HEK293T (cell line): ENCODE measurements around the gene ESD.

Experiments used
- BHLHE40 ChIP-seq: fragments of 450-650 bp; IDR thresholded peaks from 2 replicates; pipeline ENCODE4 v1.6.1; 2016; ENCODE audit warnings: mild to moderate bottlenecking, moderate library complexity, borderline replicate concordance
- FOXA1 ChIP-seq: fragments of 450-650 bp; IDR thresholded peaks from 2 replicates; pipeline ENCODE4 v1.6.1; 2016; ENCODE audit warnings: mild to moderate bottlenecking
- FOXK2 ChIP-seq: fragments of 450-650 bp; IDR thresholded peaks from 2 replicates; pipeline ENCODE4 v1.6.1; 2016; ENCODE audit warnings: mild to moderate bottlenecking
- FOXM1 ChIP-seq: fragments of 450-650 bp; IDR thresholded peaks from 2 replicates; pipeline ENCODE4 v1.6.1; 2017; ENCODE audit warnings: mild to moderate bottlenecking, borderline replicate concordance
- HDGF ChIP-seq: fragments of 450-650 bp; IDR thresholded peaks from 2 replicates; pipeline ENCODE4 v1.6.1; 2017; ENCODE audit warnings: antibody characterized with exemption, borderline replicate concordance
- L3MBTL2 ChIP-seq: fragments of 450-650 bp; conservative IDR thresholded peaks from 2 replicates; pipeline ENCODE4 v1.6.1; 2016; ENCODE audit warnings: mild to moderate bottlenecking
- LEF1 ChIP-seq: fragments of 450-650 bp; IDR thresholded peaks from 2 replicates; pipeline ENCODE4 v1.6.1; 2017; ENCODE audit warnings: mild to moderate bottlenecking, borderline replicate concordance
- NFRKB ChIP-seq: fragments of 450-650 bp; IDR thresholded peaks from 2 replicates; pipeline ENCODE4 v1.6.1; 2016; ENCODE audit warnings: mild to moderate bottlenecking, moderate library complexity
- SP1 ChIP-seq: fragments of 450-650 bp; IDR thresholded peaks from 2 replicates; pipeline ENCODE4 v1.6.1; 2017
- SUZ12 ChIP-seq: fragments of 450-650 bp; IDR thresholded peaks from 2 replicates; pipeline ENCODE4 v1.6.1; 2016; ENCODE audit warnings: mild to moderate bottlenecking
- TARDBP ChIP-seq: fragments of 450-650 bp; IDR thresholded peaks from 2 replicates; pipeline ENCODE4 v1.6.1; 2016
- ZNF384 ChIP-seq: fragments of 450-650 bp; IDR thresholded peaks from 2 replicates; pipeline ENCODE4 v1.6.1; 2016

DNA sequence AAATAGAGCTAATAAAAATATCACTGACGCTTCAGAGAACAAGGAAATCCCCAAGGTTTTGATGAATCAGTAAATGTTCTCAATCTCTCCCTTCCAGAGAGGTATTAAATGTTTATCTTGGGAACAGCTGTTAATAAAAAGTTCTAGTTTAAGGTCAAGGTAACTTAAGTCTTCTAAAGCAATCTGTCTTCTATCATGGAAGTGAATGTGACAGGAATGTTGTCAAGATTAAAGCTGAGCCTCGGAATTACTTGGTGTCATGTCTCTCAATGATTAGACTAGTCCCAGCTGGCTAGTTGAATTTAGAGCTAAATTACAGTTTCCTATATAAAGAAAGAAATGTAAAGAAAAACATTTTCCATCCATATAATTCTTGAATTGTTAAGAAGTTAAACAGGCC lies 23.4 kb downstream of the ESD start:
- TF ChIP-seq BHLHE40 (no peak), SP1 (no peak), NFRKB (no peak), SUZ12 (no peak), L3MBTL2 (no peak), LEF1 (no peak), ZNF384 (no peak), FOXM1 (no peak), TARDBP (no peak), FOXA1 (no peak), FOXK2 (no peak), HDGF (no peak)
